Hematopoietic multipotent progenitor cell treated with erythropoietin and hydrocortisone succinate and interleukin-3 and kit ligand, for 15 days (in vitro differentiated cells): ENCODE results near the gene HOXD9.
A peak's percentile ranks its signal among the peaks of the same experiment; 100 is the strongest.

Experiments
- DNase-seq: peaks from one replicate; pipeline ENCODE4 v3.0.0-alpha.2; 2015; ENCODE audit warnings: low spot score

Gene HOXD9

DNA sequence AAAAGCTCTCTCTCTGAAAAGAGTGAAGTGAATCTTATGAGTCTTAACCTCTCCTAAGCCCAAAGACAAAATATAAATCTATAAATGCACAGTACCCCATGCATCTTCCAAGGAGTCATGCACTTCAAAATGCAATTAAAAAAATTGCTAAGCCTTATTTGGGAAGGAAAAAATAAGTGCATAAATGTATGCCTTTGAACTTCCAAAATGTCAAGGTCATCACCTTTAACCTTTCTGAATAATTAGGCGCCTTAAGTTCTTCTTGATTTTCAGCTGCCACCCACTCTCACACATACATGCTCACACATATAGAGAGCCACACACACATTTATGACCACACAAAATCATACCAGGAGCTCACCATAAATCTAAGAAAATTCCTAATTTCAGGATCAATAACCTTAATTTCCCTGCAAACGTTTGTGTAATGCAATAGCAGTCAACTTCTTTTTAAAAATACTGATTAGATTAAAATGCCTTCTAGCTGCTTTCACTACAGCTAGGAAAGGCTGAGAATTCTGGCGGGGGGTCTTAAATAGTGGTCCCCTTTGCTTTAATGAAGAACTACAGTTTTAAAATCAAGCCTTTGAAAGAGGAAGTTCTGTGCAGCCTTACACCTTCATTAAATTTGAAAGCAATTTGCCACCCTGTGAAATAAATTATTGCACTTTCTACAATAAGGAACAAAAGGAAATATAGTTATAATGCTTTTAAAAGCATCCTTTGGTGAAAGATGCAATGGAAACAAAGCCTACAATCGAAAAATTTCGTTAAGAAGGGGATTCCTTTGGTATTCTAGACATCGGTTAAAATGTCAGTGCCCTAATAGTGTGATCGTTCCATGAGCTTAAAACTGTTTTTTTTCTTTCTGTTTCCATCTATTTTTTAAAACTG is 11.9 kb upstream of the HOXD9 start:
- DNase-seq = no peak

GRCh38 chr2:176111309-176111663 is 11.2 kb upstream of the HOXD9 start:
- DNase-seq = no peak

GRCh38 chr2:176111846-176112374 is 10.6 kb upstream of the HOXD9 start:
- DNase-seq = no peak

- no peak for DNase-seq
Observed at GRCh38 chr2:176112375-176113302, 9.9 kb upstream of the HOXD9 start.

- no peak for DNase-seq
Observed at GRCh38 chr2:176114120-176114929, 8.2 kb upstream of the HOXD9 start.

DNA sequence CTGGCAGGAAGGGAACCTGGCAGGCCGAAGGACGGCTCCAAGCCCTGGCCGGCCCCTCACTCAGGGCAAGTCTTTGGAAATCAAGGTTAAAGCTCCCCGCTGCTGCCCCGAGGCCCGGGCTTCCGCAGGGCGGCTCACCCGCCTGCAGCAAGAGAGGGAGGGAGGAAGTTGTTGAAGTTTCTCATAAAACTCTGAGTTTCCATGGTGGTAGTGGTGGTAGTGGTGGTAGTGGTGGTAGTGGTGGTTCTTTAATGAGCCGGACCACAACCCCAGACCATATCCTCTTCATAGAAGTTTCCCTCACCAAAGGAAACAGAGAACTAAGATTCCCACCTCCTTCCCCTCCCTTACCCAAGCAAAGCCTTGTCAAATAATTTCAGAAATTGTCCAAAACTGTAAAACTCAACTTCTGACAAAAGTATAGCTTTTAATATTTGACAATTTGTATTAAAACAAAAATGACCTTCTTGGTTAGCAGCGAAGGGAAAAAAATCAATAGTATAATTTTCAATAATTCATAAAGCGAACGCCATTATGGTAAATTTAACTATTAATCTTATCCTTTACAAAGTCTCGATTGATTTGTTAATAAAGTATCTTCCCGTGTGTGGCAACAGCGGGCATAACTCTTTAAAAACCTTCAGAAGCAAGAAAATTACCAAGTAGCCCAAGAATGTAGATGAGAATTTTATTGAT is 7.4 kb upstream of the HOXD9 start:
- no peak for DNase-seq

GRCh38 chr2:176115883-176116813 is 6.4 kb upstream of the HOXD9 start, which contains the start of gene HOXD10:
Gene HOXD10, plus strand, starts transcription at chr2:176116778. Its CDS starts 56 bp downstream, at chr2:176116834.
- DNase-seq = no peak

GRCh38 chr2:176117162-176117822 is 5.2 kb upstream of the HOXD9 start:
- no peak for DNase-seq

- DNase-seq = no peak
Observed at GRCh38 chr2:176117823-176118371, 4.6 kb upstream of the HOXD9 start.

DNA sequence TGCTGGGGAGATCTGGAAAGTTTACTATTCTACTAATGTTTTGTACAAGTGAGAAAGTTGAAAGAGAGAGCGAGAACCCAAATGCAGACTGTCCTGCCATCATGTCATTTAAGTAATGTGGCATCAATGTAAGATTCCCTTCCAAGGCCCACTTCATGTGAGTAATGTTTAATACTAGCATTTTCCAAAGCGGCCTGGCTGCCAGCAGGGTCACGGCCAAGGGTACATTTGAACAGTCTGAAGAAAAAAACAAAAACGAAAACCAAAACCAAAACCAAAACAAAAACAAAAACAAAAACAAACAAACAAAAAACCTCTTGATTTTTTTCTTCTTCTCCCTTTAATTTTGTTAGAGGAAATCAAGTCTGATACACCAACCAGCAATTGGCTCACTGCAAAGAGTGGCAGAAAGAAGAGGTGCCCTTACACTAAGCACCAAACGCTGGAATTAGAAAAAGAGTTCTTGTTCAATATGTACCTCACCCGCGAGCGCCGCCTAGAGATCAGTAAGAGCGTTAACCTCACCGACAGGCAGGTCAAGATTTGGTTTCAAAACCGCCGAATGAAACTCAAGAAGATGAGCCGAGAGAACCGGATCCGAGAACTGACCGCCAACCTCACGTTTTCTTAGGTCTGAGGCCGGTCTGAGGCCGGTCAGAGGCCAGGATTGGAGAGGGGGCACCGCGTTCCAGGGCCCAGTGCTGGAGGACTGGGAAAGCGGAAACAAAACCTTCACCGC is 3.7 kb upstream of the HOXD9 start:
- DNase-seq = peak; percentile 24

GRCh38 chr2:176120364-176121189 is 1.9 kb upstream of the HOXD9 start:
- DNase-seq = no peak

DNA sequence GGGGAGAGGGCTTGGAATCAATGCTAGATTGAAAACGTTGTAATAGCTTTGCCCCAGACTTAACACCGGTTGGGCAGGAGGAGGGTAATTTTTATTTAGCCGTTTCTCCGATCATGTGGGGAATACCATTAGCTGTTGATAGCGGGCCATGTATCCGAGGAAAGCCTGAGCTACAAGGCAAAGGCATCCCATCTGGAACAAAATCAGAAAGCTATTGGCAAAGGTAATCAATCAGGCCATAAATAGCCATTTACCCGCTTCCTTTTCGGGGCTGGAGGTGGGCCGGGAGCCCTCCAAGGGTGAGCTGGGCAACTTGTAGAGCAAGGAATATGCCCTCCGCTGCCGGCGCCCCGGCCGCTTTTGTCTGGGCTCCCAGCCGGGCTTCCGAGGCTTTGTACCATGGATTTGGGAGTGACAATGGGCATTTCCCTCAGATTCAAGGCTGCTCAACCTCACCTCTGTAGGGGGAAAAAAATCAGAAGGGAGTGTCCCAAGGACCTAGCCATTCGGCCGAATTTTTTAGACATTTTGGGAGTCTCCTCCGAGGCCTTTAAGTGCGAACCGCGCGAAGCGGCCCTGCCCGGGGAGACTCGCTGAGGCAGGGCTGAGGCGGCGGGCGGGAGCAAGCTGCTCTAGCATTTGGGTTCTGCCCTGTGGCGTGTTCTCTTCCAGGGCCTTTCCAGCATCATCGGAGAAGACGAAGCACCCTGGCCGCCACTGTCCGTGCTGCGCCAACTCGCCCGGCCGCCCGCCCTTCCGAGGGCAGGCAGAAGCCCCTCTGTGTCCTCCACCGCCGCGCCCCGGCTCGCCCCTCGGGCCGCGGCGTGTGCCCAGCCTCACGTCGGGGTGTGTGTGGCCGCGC is 1.1 kb upstream of the HOXD9 start:
- DNase-seq = no peak

GRCh38 chr2:176122052-176122682 is 352 bp upstream of the HOXD9 start:
- no peak for DNase-seq

GRCh38 chr2:176123411-176124109 is 1.0 kb downstream of the HOXD9 start:
- no peak for DNase-seq
